SU-DHL-6 (cell line): ENCODE measurements around the gene CSNK1G3.
A peak's percentile ranks its signal among the peaks of the same experiment; 100 is the strongest.

Experiments
- EZH2phosphoT487 ChIP-seq: fragments of 200-600 bp; sonication (generic), shearing (Covaris generic); conservative IDR thresholded peaks from 2 replicates; pipeline ENCODE4 v1.6.1; 2018; ENCODE audit warnings: mild to moderate bottlenecking, antibody characterized with exemption, low read length, moderate library complexity, mixed read lengths
- TF ChIP-seq, protein P1 (sequence below): fragments of 200-600 bp; sonication (generic); IDR thresholded peaks from one replicate; pipeline ENCODE4 v1.5.1; 2017; ENCODE audit warnings: antibody characterized with exemption, mild to moderate bottlenecking, low read length, moderate library complexity; ENCODE audit not compliant: insufficient read depth, poor library complexity, severe bottlenecking

- TF ChIP-seq, protein P1, sequence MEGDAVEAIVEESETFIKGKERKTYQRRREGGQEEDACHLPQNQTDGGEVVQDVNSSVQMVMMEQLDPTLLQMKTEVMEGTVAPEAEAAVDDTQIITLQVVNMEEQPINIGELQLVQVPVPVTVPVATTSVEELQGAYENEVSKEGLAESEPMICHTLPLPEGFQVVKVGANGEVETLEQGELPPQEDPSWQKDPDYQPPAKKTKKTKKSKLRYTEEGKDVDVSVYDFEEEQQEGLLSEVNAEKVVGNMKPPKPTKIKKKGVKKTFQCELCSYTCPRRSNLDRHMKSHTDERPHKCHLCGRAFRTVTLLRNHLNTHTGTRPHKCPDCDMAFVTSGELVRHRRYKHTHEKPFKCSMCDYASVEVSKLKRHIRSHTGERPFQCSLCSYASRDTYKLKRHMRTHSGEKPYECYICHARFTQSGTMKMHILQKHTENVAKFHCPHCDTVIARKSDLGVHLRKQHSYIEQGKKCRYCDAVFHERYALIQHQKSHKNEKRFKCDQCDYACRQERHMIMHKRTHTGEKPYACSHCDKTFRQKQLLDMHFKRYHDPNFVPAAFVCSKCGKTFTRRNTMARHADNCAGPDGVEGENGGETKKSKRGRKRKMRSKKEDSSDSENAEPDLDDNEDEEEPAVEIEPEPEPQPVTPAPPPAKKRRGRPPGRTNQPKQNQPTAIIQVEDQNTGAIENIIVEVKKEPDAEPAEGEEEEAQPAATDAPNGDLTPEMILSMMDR = peak; percentile 52
- no peak for TF ChIP-seq EZH2phosphoT487
Measured at GRCh38 chr5:123545506-123545905, 33.5 kb downstream of the CSNK1G3 start.
